Inflammatory macrophage treated with lipopolysaccharide for 1 hour (primary cell): Measurements from ENCODE around the gene PPP1R7.

Experiments
- DNase-seq, 2 donors: peaks; one replicate each; pipeline ENCODE4 v3.0.0-alpha.2; 2020 to 2022

The PPP1R7 gene

GRCh38 chr2:241121008-241121407 is 29.3 kb upstream of the PPP1R7 start:
- no peak for DNase-seq

DNA sequence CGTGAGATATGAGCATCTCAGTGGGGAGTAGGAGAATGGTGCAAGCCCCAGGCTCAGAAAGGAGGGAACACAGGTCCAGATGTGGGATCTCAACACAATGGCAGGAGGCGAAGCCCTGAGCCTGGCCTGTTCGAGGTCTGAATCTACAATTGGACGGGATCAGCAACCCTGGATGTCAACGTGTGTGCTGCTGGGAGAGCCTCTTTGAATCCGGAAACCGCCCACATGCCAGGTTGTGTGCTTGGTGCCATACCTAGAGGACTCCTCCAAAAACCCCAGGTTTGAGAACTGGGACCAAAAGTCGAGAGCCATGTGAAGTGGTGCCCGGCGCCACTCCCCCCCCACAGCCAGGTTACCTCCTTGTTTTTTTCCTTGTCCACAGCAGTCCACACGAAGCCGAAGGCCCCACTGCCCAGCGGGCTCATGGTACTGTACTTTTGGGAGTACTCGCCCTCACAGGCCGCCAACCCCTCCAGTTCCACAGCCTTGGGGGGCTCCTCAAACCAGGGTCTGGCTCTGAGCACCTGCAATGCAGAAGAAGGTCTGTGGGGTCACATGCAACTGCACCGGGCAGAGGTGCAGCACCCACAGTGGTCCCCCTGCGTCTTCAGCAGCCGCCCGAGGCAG is 27.8 kb upstream of the PPP1R7 start:
- DNase-seq: no peak

GRCh38 chr2:241123816-241124536 is 26.3 kb upstream of the PPP1R7 start:
- no peak for DNase-seq

DNA sequence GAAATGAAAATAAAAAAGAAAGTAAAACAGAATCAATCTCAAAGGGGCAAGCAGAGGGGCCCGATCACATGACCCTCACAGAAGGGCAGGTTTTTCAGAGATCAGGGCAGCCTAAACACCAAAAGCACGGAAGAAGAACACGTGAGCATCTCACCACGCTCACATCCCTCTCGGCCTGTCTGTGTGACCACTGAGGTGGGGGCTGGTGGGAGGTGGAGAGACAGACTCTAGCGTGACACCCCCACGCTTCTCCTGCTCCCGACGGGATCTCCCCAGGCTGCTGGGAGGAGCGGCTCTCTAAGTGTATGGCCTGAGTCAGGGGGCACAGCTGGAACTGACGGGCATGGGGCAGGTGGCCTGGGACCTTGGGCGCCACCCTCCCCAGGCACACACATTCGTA is 24.6 kb upstream of the PPP1R7 start:
- no peak for DNase-seq

DNA sequence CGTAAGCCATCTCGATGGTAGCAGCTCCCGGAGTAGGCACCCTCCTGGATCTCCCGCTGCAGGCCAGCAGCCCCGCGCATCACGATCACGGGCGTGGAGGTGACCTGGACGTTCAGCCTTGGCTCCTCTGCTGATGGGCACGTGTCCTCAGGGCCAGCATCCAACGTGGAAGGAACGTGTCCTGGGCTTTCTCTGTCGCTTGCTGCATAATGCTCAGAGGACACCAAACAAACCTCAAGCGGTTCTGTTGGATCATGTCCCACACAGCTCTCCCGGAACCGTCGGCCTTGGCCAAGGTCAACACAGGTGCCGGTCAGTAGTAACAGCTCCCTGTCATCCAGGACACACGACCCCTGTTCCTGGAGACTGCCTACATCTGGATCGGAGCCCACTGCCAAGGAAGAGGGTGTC is 24.1 kb upstream of the PPP1R7 start:
- no peak for DNase-seq

- DNase-seq: no peak
Observed at GRCh38 chr2:241126771-241127202, 23.5 kb upstream of the PPP1R7 start.

DNA sequence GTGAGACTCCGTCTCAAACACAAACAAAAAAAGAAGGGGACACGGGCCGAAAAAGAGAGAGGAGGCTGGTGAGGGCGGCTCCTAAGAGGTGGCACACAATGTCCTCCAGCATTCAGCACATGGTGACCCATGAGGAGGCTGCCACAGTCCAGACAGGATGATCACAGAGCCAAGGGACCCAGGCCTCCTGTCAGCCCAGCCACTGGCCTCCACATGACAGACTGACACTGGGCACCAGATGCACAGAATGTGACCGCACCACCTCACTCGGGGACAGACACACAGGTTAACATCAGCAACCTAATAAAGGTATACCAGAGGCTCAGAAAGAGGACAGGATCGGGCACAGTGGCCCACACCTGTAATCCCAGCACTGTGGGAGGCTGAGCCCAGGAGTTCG is 22.0 kb upstream of the PPP1R7 start:
- no peak for DNase-seq

DNA sequence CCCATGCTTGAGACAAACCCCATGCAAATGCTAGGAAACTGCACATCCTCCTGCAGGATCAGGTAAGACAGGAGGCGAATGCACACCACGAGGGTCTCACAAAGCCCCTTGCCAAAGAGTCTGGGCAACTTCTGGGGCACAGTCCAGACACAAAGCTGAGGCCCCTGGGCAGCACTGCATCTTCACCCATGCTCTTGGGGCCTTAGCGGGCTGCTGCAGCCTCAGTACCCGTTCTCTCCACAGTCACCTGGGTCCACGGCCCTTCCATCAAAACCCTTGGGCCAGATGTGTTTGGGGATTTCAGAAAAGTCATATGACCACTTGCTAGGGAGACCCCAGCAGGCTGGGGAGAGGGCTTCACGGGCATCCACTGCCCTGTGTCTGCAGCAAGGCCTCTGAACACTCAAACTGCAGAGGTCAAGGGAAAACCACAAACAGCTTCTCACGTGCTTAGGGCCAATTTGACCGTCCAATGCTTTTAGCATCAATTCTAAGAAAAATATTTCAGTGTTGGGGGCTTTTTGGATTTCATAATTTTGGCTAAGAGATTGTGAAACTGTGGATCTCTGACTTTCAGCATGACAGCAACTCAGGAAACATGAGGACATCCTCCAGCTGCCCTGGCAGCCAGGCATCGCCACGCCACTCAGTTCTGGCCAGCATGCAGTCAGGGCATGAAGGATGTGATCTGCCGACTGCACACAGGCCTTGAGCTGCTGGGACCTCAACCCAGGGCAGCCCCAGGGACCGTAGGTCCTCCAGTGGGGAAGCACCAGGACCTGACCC is 21.0 kb upstream of the PPP1R7 start:
- peak; percentile 45 to 59 for DNase-seq

DNA sequence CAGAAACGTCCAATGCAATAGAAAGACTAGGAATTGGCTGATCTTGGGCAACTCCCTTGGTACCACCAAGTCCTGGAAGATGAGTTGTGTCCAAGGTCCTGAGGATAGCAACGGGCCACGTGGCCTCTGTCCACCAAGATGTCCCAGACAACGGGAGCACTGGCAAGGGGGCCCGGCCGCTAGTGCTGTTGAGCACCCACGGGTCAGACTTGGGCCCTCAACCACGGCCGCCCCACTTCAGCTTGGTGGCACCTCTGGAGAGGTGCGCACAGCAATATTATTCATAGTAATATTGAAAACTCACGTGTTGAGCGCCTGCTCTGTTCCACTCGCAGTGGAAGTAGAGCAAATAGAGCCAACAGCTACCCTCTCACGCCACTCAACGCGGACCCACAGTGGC is 20.0 kb upstream of the PPP1R7 start:
- DNase-seq: no peak

DNA sequence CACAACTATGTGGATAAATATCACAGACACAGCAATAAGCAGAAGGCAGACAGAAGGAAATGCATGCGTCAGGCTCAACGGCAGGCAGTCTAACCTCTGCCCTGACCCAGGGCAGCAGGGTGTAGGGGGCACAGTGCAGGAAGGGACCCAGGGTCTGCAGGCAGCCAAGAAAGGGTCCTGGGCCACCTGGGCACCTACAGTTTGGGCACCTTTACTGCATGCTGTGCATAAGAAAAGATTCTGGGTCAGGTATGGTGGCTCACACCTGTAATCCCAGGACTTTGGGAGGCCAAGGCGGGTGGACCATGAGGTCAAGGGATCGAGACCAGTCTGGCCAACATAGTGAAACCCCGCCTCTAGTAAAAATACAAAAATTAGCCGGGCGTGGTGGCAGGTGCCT is 18.7 kb upstream of the PPP1R7 start:
- no peak for DNase-seq

GRCh38 chr2:241132538-241133435 is 17.5 kb upstream of the PPP1R7 start:
- no peak for DNase-seq

DNA sequence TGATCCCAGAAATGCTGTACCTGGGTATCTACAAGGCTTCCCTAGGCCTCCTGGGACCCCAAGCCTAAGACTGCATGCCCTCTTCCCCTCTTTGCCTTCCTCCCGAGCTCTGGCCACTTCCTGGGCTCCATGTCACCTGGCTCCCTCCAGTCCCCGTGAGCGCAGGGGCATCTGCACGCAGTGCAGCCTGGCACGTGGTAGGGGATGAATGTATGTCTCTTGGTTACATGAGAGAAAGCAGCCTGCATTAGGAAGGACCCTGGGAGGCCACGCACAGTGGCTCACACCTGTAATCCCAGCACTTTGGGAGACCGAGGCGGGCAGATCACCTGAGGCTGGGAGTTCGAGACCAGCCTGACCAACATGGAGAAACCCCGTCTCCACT is 16.8 kb upstream of the PPP1R7 start:
- DNase-seq: no peak

- DNase-seq: no peak
Observed at GRCh38 chr2:241134711-241135110, 15.6 kb upstream of the PPP1R7 start.

- DNase-seq: no peak
Observed at GRCh38 chr2:241135737-241136136, 14.5 kb upstream of the PPP1R7 start.

DNA sequence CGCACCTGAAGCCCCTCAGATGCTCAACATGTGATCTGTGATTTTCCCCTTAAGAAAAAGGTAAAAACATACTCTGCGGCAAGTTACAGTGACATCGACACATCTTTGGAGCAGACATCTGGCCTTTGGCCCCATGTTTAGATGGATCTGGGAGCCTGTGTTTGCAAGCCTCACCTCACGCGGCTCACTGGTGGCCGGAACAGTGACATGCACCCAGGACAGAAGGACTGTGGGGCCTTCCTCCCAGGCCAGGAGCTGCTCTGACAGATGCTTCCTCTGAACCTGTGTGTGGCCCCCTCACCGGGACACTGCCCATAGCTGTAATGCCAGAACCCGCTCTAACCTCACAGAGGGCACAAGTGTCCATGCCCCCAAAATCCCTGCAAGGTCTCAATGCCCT is 14.1 kb upstream of the PPP1R7 start:
- DNase-seq: no peak

- DNase-seq: no peak
Observed at GRCh38 chr2:241136661-241137260, 13.5 kb upstream of the PPP1R7 start.

- DNase-seq: no peak
Observed at GRCh38 chr2:241137276-241138190, 12.7 kb upstream of the PPP1R7 start.

GRCh38 chr2:241138471-241138870 is 11.8 kb upstream of the PPP1R7 start:
- no peak for DNase-seq

- DNase-seq: no peak
Observed at GRCh38 chr2:241139531-241140444, 10.5 kb upstream of the PPP1R7 start.

GRCh38 chr2:241140445-241140840 is 9.8 kb upstream of the PPP1R7 start:
- DNase-seq: no peak
